Measurements from ENCODE around the gene SNX33. TPM values are rescaled to one million over a fixed set of nuclear protein-coding genes. Genes with fewer than 3 reads are reported as not detected.
A peak's percentile ranks its signal among the peaks of the same experiment; 100 is the strongest.
"Not testable (repeated sequence)": the region's sequence is repeated elsewhere in the genome, so short reads cannot be mapped to it uniquely, and the experiment has no call there.

The SNX33 gene
- polyA plus RNA-seq, 1 donor (not counting 4 experiments of a cell fraction or from before 2014, with no cell fraction given): 21.7 TPM

GRCh38 chr15:75683646-75684312 lies 36.1 kb downstream of the SNX33 start:
- H3K9me1 ChIP-seq (ENCODE audit: control insufficient read depth, extremely low read depth, insufficient read depth, low read length); dilution Hi-C loops (cut with MboI; ENCODE audit: extremely low pct_ligation_motif_present, low sequenced_read_pairs); H3K9ac ChIP-seq (ENCODE audit: control insufficient read depth, extremely low read depth, insufficient read depth, low read length); H3K36me3 ChIP-seq (ENCODE audit: control insufficient read depth in 2 of 2, extremely low read depth in 1 of 2, insufficient read depth in 2 of 2, low read length in 2 of 2); H3K79me2 ChIP-seq (ENCODE audit: control insufficient read depth, insufficient read depth, low read length); H3K27ac ChIP-seq (ENCODE audit: control insufficient read depth, insufficient read depth, low read length); H3K4me1 ChIP-seq (ENCODE audit: control insufficient read depth, extremely low read depth, insufficient read depth, low read length); H3K4me2 ChIP-seq (ENCODE audit: control insufficient read depth, extremely low read depth, insufficient read depth, low read depth, low read length); DNase-seq (ENCODE audit: low read depth, low spot score); H2AFZ ChIP-seq (ENCODE audit: control insufficient read depth, low read length); H3K4me3 ChIP-seq (ENCODE audit: control insufficient read depth in 2 of 3, extremely low read depth in 1 of 3, insufficient read depth in 2 of 3, low read depth in 1 of 3, low read length in 3 of 3); H3K27me3 ChIP-seq (ENCODE audit: control insufficient read depth, extremely low read depth, insufficient read depth, low read length); H4K20me1 ChIP-seq (ENCODE audit: control insufficient read depth, extremely low read depth, insufficient read depth, low read length); H3K9me3 ChIP-seq (ENCODE audit: control insufficient read depth, low read depth, low read length): not testable (repeated sequence)
- FAIRE-seq: peak; percentile 69
- peak; percentile 62 to 90 (median 80) for TF ChIP-seq CTCF (optimal IDR thresholded peaks at IDR 0.05 in 1 of 3, IDR thresholded peaks at IDR 0.05 in 1 of 3, conservative IDR thresholded peaks at IDR 0.05 in 1 of 3; ENCODE audit: extremely low read depth in 1 of 3, insufficient read depth in 2 of 3, low read length in 3 of 3)

- no peak overlapping the region for H3K27ac ChIP-seq (ENCODE audit: control insufficient read depth, insufficient read depth, low read length)
- DNase-seq (ENCODE audit: low read depth, low spot score) (no peak), FAIRE-seq (no peak)
- H3K4me3 ChIP-seq (ENCODE audit: control insufficient read depth in 2 of 3, extremely low read depth in 1 of 3, insufficient read depth in 2 of 3, low read depth in 1 of 3, low read length in 3 of 3): no peak overlapping the region
- dilution Hi-C loops (cut with MboI; ENCODE audit: extremely low pct_ligation_motif_present, low sequenced_read_pairs): no loop called here
- no peaks in the 10 kb centered on the region for H3K27me3 ChIP-seq (ENCODE audit: control insufficient read depth, extremely low read depth, insufficient read depth, low read length)
- no peaks in the 10 kb centered on the region for H3K9me3 ChIP-seq (ENCODE audit: control insufficient read depth, low read depth, low read length)
- H4K20me1 ChIP-seq (ENCODE audit: control insufficient read depth, extremely low read depth, insufficient read depth, low read length): no peaks in the 10 kb centered on the region
- H3K9ac ChIP-seq (ENCODE audit: control insufficient read depth, extremely low read depth, insufficient read depth, low read length): no peak overlapping the region
- H3K79me2 ChIP-seq (ENCODE audit: control insufficient read depth, insufficient read depth, low read length): no peaks in the 10 kb centered on the region
- no peak overlapping the region for H2AFZ ChIP-seq (ENCODE audit: control insufficient read depth, low read length)
- H3K9me1 ChIP-seq (ENCODE audit: control insufficient read depth, extremely low read depth, insufficient read depth, low read length): no peaks in the 10 kb centered on the region
- H3K4me1 ChIP-seq (ENCODE audit: control insufficient read depth, extremely low read depth, insufficient read depth, low read length): no peaks in the 10 kb centered on the region
- no peak for TF ChIP-seq EZH2 (IDR thresholded peaks at IDR 0.05; ENCODE audit: low read length)
- TF ChIP-seq CTCF (optimal IDR thresholded peaks at IDR 0.05 in 1 of 3, IDR thresholded peaks at IDR 0.05 in 1 of 3, conservative IDR thresholded peaks at IDR 0.05 in 1 of 3; ENCODE audit: extremely low read depth in 1 of 3, insufficient read depth in 2 of 3, low read length in 3 of 3): peak in 1 of 3 experiments; percentile 43
- H3K36me3 ChIP-seq (ENCODE audit: control insufficient read depth in 2 of 2, extremely low read depth in 1 of 2, insufficient read depth in 2 of 2, low read length in 2 of 2): no peaks in the 10 kb centered on the region
- H3K4me2 ChIP-seq (ENCODE audit: control insufficient read depth, extremely low read depth, insufficient read depth, low read depth, low read length): no peak overlapping the region
These were observed 36.9 kb downstream of the SNX33 start for GRCh38 chr15:75684648-75685047.

Measured in keratinocyte (primary cell).